Activated CD8-positive, alpha-beta memory T cell treated with anti-CD3 and anti-CD28 coated beads for 36 hours (primary cell): ENCODE results near the gene PPFIA3. TPM values are rescaled to one million over a fixed set of nuclear protein-coding genes. Genes with fewer than 3 reads are reported as not detected.
"Not testable (repeated sequence)": the region's sequence is repeated elsewhere in the genome, so short reads cannot be mapped to it uniquely, and the experiment has no call there.

Experiments used
- CTCF ChIA-PET: fragments of 350-600 bp; sonication (Branson Sonifier 250); formaldehyde crosslinking; loops from one replicate; lab custom pipeline; 2021; ENCODE audit warnings: antibody characterized with exemption; lab: Charles Lee
- POLR2A ChIA-PET: fragments of 350-600 bp; sonication (Branson Sonifier 250); formaldehyde crosslinking; loops from one replicate; lab custom pipeline; 2021; ENCODE audit warnings: antibody characterized with exemption; lab: Charles Lee
- total RNA-seq, 2 experiments: library from RNA; stranded (reverse); gene quantifications; one replicate each; pipeline ENCODE4 v1.2.3, GENCODE V29; 2021

The PPFIA3 gene
- total RNA-seq = 1 to 10 TPM; 3.9 to 4.7 TPM

- POLR2A ChIA-PET = interaction anchor here (0.5 to 1.3 kb wide), 5 partner anchors 8 to 1216 kb away, joined by 3 to 5 read pairs (median 3); no protein-coding TSS in a partner anchor
- CTCF ChIA-PET = interaction anchor here (1.2 to 2.0 kb wide), 6 partner anchors 8 to 127 kb away, joined by 3 to 7 read pairs (median 5); no protein-coding TSS in a partner anchor
These were observed at the start of gene PPFIA3 for GRCh38 chr19:49119411-49120324. Gene PPFIA3 (plus strand): TSS chr19:49119544. CDS start chr19:49127874, 8,330 bp downstream.

GRCh38 chr19:49070416-49070815 lies 48.9 kb upstream of the PPFIA3 start:
- ChIA-PET POLR2A (no interaction called here), CTCF (interaction anchor here (0.7 to 2.1 kb wide), 3 partner anchors 25 to 128 kb away, joined by 3 to 5 read pairs (median 4); partner anchors contain the start of gene RUVBL2)

GRCh38 chr19:49071860-49072547 lies 47.3 kb upstream of the PPFIA3 start:
- POLR2A ChIA-PET = no interaction called here
- CTCF ChIA-PET = no interaction called here

- ChIA-PET POLR2A (no interaction called here), CTCF (interaction anchor here (0.7 to 1.6 kb wide), 5 partner anchors 18 to 156 kb away, joined by 3 to 4 read pairs (median 3); no protein-coding TSS in a partner anchor)
These were observed 45.6 kb upstream of the PPFIA3 start for GRCh38 chr19:49073514-49074378.

GRCh38 chr19:49074869-49075268 lies 44.5 kb upstream of the PPFIA3 start:
- POLR2A ChIA-PET = not testable (repeated sequence)
- CTCF ChIA-PET = interaction anchor here (1.0 kb wide), 1 partner anchor 123 kb away, joined by 4 read pairs; no protein-coding TSS in a partner anchor

- POLR2A ChIA-PET = no interaction called here
These were observed 39.0 kb upstream of the PPFIA3 start for GRCh38 chr19:49080392-49080791.

GRCh38 chr19:49081273-49081672 lies 38.1 kb upstream of the PPFIA3 start:
- CTCF ChIA-PET = no interaction called here
- POLR2A ChIA-PET = no interaction called here

More at GRCh38 chr19:49080392-49080791, 39.0 kb upstream of the PPFIA3 start:
- CTCF ChIA-PET = interaction anchor here (1.2 kb wide), 1 partner anchor 17 kb away, joined by 4 read pairs; no protein-coding TSS in a partner anchor

GRCh38 chr19:49084206-49085019 lies 34.9 kb upstream of the PPFIA3 start:
- POLR2A ChIA-PET = interaction anchor here (0.7 kb wide), 2 partner anchors 29 to 89 kb away, joined by 4 to 9 read pairs; no protein-coding TSS in a partner anchor
- CTCF ChIA-PET = no interaction called here

- CTCF ChIA-PET = interaction anchor here (2.5 kb wide), 1 partner anchor 13 kb away, joined by 9 read pairs; no protein-coding TSS in a partner anchor
These were observed 34.1 kb upstream of the PPFIA3 start, which contains the start of gene SNRNP70 for GRCh38 chr19:49085020-49085867. Gene SNRNP70 (plus strand): TSS chr19:49085451. CDS start chr19:49086415, 964 bp downstream.

GRCh38 chr19:49085868-49086232 lies 33.5 kb upstream of the PPFIA3 start:
- POLR2A ChIA-PET = interaction anchor here (1.2 kb wide), 1 partner anchor 28 kb away, joined by 3 read pairs; no protein-coding TSS in a partner anchor

More at GRCh38 chr19:49085020-49085867, 34.1 kb upstream of the PPFIA3 start, which contains the start of gene SNRNP70:
- POLR2A ChIA-PET = interaction anchor here (1.2 kb wide), 1 partner anchor 28 kb away, joined by 3 read pairs; no protein-coding TSS in a partner anchor

GRCh38 chr19:49086296-49086695 lies 33.0 kb upstream of the PPFIA3 start:
- ChIA-PET CTCF (interaction anchor here (0.6 to 2.5 kb wide), 6 partner anchors 12 to 375 kb away, joined by 3 to 9 read pairs (median 3); partner anchors contain the start of gene LIN7B), POLR2A (interaction anchor here (1.2 kb wide), 1 partner anchor 27 kb away, joined by 3 read pairs; no protein-coding TSS in a partner anchor)

More at GRCh38 chr19:49085868-49086232, 33.5 kb upstream of the PPFIA3 start:
- CTCF ChIA-PET = interaction anchor here (0.9 to 2.5 kb wide), 3 partner anchors 12 to 113 kb away, joined by 3 to 9 read pairs (median 3); partner anchors contain the start of gene LIN7B

GRCh38 chr19:49091391-49092038 lies 27.8 kb upstream of the PPFIA3 start:
- POLR2A ChIA-PET = interaction anchor here (0.6 kb wide), 1 partner anchor 49 kb away, joined by 3 read pairs; no protein-coding TSS in a partner anchor
- CTCF ChIA-PET = interaction anchor here (0.7 to 1.1 kb wide), 2 partner anchors 27 to 215 kb away, joined by 3 read pairs; no protein-coding TSS in a partner anchor

GRCh38 chr19:49092686-49093085 lies 26.7 kb upstream of the PPFIA3 start:
- POLR2A ChIA-PET = no interaction called here
- CTCF ChIA-PET = interaction anchor here (1.1 kb wide), 1 partner anchor 25 kb away, joined by 3 read pairs; no protein-coding TSS in a partner anchor

- POLR2A ChIA-PET = interaction anchor here (0.7 to 1.3 kb wide), 2 partner anchors 39 to 1949 kb away, joined by 3 to 6 read pairs; no protein-coding TSS in a partner anchor
- CTCF ChIA-PET = interaction anchor here (1.0 to 1.6 kb wide), 4 partner anchors 11 to 35 kb away, joined by 3 to 4 read pairs (median 4); no protein-coding TSS in a partner anchor
These were observed 24.6 kb upstream of the PPFIA3 start for GRCh38 chr19:49094505-49095482.
